Natural killer cell (primary cell): ENCODE results near the gene ANKRD62. TPM values are rescaled to one million over a fixed set of nuclear protein-coding genes. Genes with fewer than 3 reads are reported as not detected.

Experiments
- ATAC-seq, 3 donors: fragments of 150-1000 bp in 2 of 3; fragments of 200-7000 bp in 1 of 3; cut with Tn5 transposase; 1 replicate in 1 of 3; 2 replicates in 2 of 3; pipeline ENCODE4 v1.10.0; 2021; ENCODE audit warnings: mild to moderate bottlenecking in 2 of 3, moderate library complexity in 2 of 3
- DNase-seq, 2 donors: peaks; one replicate each; pipeline versions ENCODE4 v3.0.0 to v3.0.0-alpha.2; 2013 to 2021; ENCODE audit warnings: mixed read lengths in 1 of 2
- H3K27ac ChIP-seq: one replicate; pipeline ENCODE4 v1.5.1; 2013; ENCODE audit warnings: mild to moderate bottlenecking, low read length
- H3K27me3 ChIP-seq: one replicate; pipeline ENCODE4 v1.6.1; 2013; ENCODE audit warnings: low read length; ENCODE audit not compliant: control insufficient read depth, insufficient read depth
- H3K36me3 ChIP-seq: one replicate; pipeline ENCODE4 v1.6.1; 2013; ENCODE audit warnings: low read length; ENCODE audit not compliant: control insufficient read depth, insufficient read depth
- H3K4me1 ChIP-seq: one replicate; pipeline ENCODE4 v1.6.1; 2013; ENCODE audit warnings: low read length; ENCODE audit not compliant: control insufficient read depth, insufficient read depth
- H3K4me3 ChIP-seq: one replicate; pipeline ENCODE4 v1.5.1; 2013; ENCODE audit warnings: low read length
- H3K9me3 ChIP-seq: one replicate; pipeline ENCODE4 v1.6.1; 2013; ENCODE audit warnings: low read length; ENCODE audit not compliant: control insufficient read depth, insufficient read depth
- H3K27ac Mint-ChIP-seq, 2 donors: one replicate each; pipeline ENCODE4 v1.8.0; 2022; ENCODE audit warnings: mild to moderate bottlenecking in 2 of 2, mixed read lengths in 2 of 2, moderate library complexity in 1 of 2
- H3K27me3 Mint-ChIP-seq, 2 donors: one replicate each; pipeline ENCODE4 v1.8.0; 2022; ENCODE audit warnings: low read depth in 2 of 2, mixed read lengths in 2 of 2
- H3K36me3 Mint-ChIP-seq: one replicate; pipeline ENCODE4 v1.8.0; 2022; ENCODE audit warnings: mixed read lengths
- H3K4me1 Mint-ChIP-seq, 2 donors: one replicate each; pipeline ENCODE4 v1.8.0; 2022; ENCODE audit warnings: mixed read lengths in 2 of 2
- H3K4me3 Mint-ChIP-seq: one replicate; pipeline ENCODE4 v1.8.0; 2022; ENCODE audit warnings: mild to moderate bottlenecking, moderate library complexity, mixed read lengths
- H3K9me3 Mint-ChIP-seq, 2 donors: one replicate each; pipeline ENCODE4 v1.8.0; 2022; ENCODE audit warnings: mixed read lengths in 2 of 2
- WGBS: methylation state at CpG from one replicate; pipeline ENCODE4 v1.1.7; 2013; ENCODE audit warnings: missing lambda C conversion rate; ENCODE audit not compliant: insufficient coverage; 5-methylcytosine and 5-hydroxymethylcytosine counted together
- intact Hi-C: fragments of 100-400 bp; cut with micrococcal nuclease; formaldehyde crosslinking; loops from one replicate; pipeline ENCODE4 v1.14.2; 2022
- total RNA-seq, 4 donors: library from RNA; stranded (reverse); fragments of 120-200 nt in 1 of 4; gene quantifications; one replicate each; pipeline versions ENCODE4 v1.2.3 to v1.2.4, GENCODE V29; 2013 to 2022
- TF ChIP-seq, protein P1 (sequence below): fragments of 200-600 bp; IDR thresholded peaks from one replicate; pipeline ENCODE4 v1.8.0; 2022; ENCODE audit warnings: antibody characterized with exemption

The ANKRD62 gene
- total RNA-seq: not detected
- total RNA-seq (2013): 0.14 TPM

DNA sequence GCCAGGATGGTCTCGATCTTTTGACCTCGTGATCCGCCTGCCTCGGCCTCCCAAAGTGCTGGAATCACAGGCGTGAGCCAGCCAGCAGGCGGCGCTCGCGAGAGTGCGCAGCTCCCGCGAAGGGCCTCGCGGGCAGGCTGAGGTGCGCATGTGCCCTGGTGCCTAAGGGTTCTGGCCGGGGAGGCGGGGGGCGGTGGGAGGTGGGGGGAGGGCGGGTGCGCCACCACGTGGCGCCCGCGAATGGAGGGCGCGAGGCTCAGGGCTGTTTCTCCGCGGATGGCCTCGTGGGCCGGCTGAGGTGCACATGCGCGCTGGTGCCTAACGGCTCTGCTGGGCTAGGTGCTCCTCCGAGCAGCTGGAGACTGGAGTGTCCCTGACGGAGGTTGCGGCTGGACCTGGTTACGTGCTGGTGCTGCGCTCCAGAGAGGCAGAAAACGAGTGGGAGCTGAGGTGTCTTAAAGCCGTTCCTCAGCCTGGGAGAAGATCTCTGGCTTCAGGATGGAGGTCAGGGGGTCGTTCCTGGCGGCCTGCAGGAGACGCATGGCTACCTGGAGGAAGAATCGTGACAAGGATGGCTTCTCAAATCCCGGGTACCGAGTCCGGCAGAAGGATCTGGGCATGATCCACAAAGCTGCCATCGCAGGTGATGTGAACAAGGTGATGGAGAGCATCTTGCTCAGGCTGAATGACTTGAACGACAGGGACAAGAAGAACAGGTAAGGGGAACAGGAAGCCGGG lies at the start of gene ANKRD62:
Gene ANKRD62, plus strand, starts transcription at position 324 of the 738 bp plus-strand sequence. Its CDS starts 175 bp downstream, at position 499.
- Mint-ChIP-seq H3K9me3 (no peaks in the 10 kb centered on the region), H3K4me1 (no peaks in the 10 kb centered on the region), H3K27ac (no peak within 1 kb of the TSS), H3K4me3 (no peak within 1 kb of the TSS), H3K27me3 (peaks cover 0 to 25% of the 10 kb centered on the region in 2 donors), H3K36me3 (no peaks in the 10 kb centered on the region)
- Histone ChIP-seq H3K9me3 (no peaks in the 10 kb centered on the region), H3K36me3 (no peaks in the 10 kb centered on the region), H3K27me3 (no peaks in the 10 kb centered on the region), H3K27ac (no peak within 1 kb of the TSS), H3K4me3 (no peak within 1 kb of the TSS), H3K4me1 (no peaks in the 10 kb centered on the region)
- TF ChIP-seq, protein P1, sequence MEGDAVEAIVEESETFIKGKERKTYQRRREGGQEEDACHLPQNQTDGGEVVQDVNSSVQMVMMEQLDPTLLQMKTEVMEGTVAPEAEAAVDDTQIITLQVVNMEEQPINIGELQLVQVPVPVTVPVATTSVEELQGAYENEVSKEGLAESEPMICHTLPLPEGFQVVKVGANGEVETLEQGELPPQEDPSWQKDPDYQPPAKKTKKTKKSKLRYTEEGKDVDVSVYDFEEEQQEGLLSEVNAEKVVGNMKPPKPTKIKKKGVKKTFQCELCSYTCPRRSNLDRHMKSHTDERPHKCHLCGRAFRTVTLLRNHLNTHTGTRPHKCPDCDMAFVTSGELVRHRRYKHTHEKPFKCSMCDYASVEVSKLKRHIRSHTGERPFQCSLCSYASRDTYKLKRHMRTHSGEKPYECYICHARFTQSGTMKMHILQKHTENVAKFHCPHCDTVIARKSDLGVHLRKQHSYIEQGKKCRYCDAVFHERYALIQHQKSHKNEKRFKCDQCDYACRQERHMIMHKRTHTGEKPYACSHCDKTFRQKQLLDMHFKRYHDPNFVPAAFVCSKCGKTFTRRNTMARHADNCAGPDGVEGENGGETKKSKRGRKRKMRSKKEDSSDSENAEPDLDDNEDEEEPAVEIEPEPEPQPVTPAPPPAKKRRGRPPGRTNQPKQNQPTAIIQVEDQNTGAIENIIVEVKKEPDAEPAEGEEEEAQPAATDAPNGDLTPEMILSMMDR: no peak
- intact Hi-C loops: no loop called here
- ATAC-seq: no peak
- DNase-seq: no peak
- WGBS: 95% methylated on average over 50 of the region's 50 CpGs

DNA sequence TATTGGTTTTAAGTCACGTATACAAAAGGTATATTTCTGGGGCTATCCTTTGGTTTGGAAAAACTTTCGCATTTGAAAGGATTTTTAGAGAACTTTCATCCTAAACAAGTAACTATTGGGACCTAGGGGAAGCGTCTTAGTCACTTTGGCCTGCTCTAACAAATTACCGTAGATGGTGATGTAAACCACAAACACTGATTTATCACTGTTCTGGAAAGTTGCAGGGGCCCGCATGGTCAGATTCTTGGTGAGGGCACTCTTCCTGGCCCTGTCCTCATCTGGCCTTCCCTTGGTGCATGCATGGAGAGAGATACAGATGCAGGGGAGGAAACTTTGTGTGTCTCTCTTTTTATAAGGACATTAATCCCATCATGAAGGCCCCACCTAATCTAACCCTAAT lies 49.1 kb upstream of the ANKRD62 start:
- Mint-ChIP-seq H3K9me3 (no peaks in the 10 kb centered on the region), H3K36me3 (no peaks in the 10 kb centered on the region), H3K27me3 (peaks cover 4 to 36% of the 10 kb centered on the region in 2 donors), H3K27ac (no peak overlapping the region), H3K4me1 (no peaks in the 10 kb centered on the region), H3K4me3 (no peak overlapping the region)
- DNase-seq: no peak
- Histone ChIP-seq H3K4me1 (peaks cover 4% of the 10 kb centered on the region), H3K4me3 (no peak overlapping the region), H3K27ac (no peak overlapping the region), H3K9me3 (no peaks in the 10 kb centered on the region), H3K27me3 (no peaks in the 10 kb centered on the region), H3K36me3 (no peaks in the 10 kb centered on the region)
- intact Hi-C loops: no loop called here
- TF ChIP-seq, protein P1: no peak
- ATAC-seq: no peak
- 68% methylated on average over 5 of the region's 5 CpGs for WGBS

DNA sequence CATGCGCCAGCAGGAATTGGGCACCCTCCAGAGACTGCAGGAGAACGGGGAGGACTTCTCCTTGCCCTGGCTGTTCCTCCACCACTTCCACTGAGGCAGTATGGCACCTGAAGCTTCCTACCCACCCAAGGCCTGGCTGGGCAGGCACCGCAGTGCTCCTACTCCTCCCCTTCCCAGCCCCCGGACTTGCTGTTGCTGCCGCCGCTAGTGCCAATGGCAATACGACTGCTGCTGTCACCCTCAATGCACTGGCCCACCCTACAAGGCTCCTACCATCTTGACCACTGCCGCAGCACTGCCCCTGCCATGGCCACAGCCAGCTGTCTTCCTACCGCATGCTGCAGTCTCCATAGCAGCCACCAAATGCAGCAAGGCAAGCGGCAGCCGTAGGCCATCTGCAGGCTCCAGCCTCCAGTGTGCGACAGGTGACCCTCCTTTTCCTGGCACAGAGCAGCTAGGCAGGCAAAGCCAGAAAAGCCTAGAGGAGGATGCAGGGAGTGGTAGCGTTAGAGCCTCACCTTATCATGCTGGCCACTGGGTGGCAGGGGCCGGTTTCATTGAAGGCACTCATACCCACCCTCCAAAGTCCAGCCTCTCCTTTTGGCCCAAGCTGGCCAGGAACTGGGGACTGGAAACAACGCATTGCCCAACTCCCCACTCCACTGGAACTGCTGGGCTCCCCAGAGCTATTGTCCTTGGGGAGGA lies 47.4 kb upstream of the ANKRD62 start:
- Mint-ChIP-seq H3K27ac (no peak overlapping the region), H3K27me3 (peaks cover 0 to 27% of the 10 kb centered on the region in 2 donors), H3K4me1 (no peaks in the 10 kb centered on the region), H3K36me3 (no peaks in the 10 kb centered on the region), H3K4me3 (no peak overlapping the region), H3K9me3 (no peaks in the 10 kb centered on the region)
- DNase-seq (no peak), ATAC-seq (no peak)
- intact Hi-C loops: no loop called here
- H3K27me3 ChIP-seq: no peaks in the 10 kb centered on the region
- H3K4me3 ChIP-seq: no peak overlapping the region
- no peak overlapping the region for H3K27ac ChIP-seq
- H3K4me1 ChIP-seq: peaks cover 5% of the 10 kb centered on the region
- TF ChIP-seq, protein P1: no peak
- H3K9me3 ChIP-seq: no peaks in the 10 kb centered on the region
- WGBS: 87% methylated on average over 15 of the region's 15 CpGs
- H3K36me3 ChIP-seq: no peaks in the 10 kb centered on the region
